ENCODE measurements around the gene DGKH. TPM values are rescaled to one million over a fixed set of nuclear protein-coding genes. Genes with fewer than 3 reads are reported as not detected.

The DGKH gene
- total and polyA plus RNA-seq, 9 of the 15 experiments (the other 6 are each of a cell fraction or from before 2014, with no cell fraction given) = 0.38 to 4.4 (median 3.1) TPM

DNA sequence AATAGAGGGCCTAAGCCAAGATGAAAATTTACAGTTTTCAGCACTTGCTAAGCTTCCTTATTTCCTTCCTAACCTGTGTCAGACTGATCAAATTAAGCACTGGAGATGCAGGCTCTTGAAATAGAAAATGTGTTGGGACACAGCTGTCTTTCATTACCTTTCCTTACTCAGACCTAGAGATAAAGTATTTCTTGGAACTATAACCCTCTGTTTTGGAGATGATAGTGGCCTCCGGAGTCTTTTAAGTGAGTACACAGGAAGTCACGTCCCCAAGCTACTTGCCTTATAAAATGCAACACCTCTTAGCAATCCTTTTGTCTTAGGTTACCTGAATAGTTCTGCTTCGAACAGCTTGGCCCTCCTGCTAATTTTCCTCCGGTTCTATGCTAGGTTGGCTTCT is 211.1 kb downstream of the DGKH start (continued):
- TF ChIP-seq BCOR (IDR thresholded peaks at IDR 0.05) (no peak), SMARCE1 (IDR thresholded peaks at IDR 0.05) (peak; percentile 52; the same call in 1 of the 2 replicates), MCM3 (IDR thresholded peaks at IDR 0.05) (no peak), POLR3A (IDR thresholded peaks at IDR 0.05; ENCODE audit: borderline replicate concordance, extremely low read depth, insufficient read depth, insufficient read length) (no peak), RHOXF2B (CRISPR knock-in tag; conservative IDR thresholded peaks at IDR 0.05) (no peak), HIVEP1 (CRISPR knock-in tag; IDR thresholded peaks at IDR 0.05) (no peak), PTBP1 (IDR thresholded peaks at IDR 0.05; ENCODE audit: low read depth, low read length) (no peak), ZNF280A (IDR thresholded peaks at IDR 0.05; ENCODE audit: low read depth, partially characterized antibody) (no peak), TCF7L2 (IDR thresholded peaks at IDR 0.05; ENCODE audit: low read depth, low read length) (no peak), ZBTB17 (CRISPR knock-in tag; IDR thresholded peaks at IDR 0.05) (no peak), ZFX (CRISPR knock-in tag; IDR thresholded peaks at IDR 0.05) (no peak), ZNF197 (CRISPR knock-in tag; IDR thresholded peaks at IDR 0.05; ENCODE audit: low read depth) (no peak), HDAC1 (IDR thresholded peaks at IDR 0.05) (no peak), SRSF7 (optimal IDR thresholded peaks at IDR 0.05; ENCODE audit: low read depth, low read length) (no peak), ZNF133 (CRISPR knock-in tag; IDR thresholded peaks at IDR 0.05) (no peak), CSDE1 (IDR thresholded peaks at IDR 0.05) (no peak), HDAC3 (IDR thresholded peaks at IDR 0.05; ENCODE audit: borderline replicate concordance, partially characterized antibody) (no peak), EP400 (IDR thresholded peaks at IDR 0.05) (no peak), FOXJ3 (CRISPR knock-in tag; IDR thresholded peaks at IDR 0.05) (no peak), EZH2 (IDR thresholded peaks at IDR 0.05; ENCODE audit: borderline replicate concordance, low read depth, low read length) (no peak), SIX5 (IDR thresholded peaks at IDR 0.05; ENCODE audit: borderline replicate concordance in 1 of 2, insufficient read depth in 1 of 2, low read depth in 1 of 2, low read length in 2 of 2) (no peak; a peak in 1 of 4 replicates), NR2C2 (CRISPR knock-in tag; IDR thresholded peaks at IDR 0.05) (no peak), NR2C2 (tag; IDR thresholded peaks at IDR 0.05) (no peak)
- TF ChIP-seq, protein P1, sequence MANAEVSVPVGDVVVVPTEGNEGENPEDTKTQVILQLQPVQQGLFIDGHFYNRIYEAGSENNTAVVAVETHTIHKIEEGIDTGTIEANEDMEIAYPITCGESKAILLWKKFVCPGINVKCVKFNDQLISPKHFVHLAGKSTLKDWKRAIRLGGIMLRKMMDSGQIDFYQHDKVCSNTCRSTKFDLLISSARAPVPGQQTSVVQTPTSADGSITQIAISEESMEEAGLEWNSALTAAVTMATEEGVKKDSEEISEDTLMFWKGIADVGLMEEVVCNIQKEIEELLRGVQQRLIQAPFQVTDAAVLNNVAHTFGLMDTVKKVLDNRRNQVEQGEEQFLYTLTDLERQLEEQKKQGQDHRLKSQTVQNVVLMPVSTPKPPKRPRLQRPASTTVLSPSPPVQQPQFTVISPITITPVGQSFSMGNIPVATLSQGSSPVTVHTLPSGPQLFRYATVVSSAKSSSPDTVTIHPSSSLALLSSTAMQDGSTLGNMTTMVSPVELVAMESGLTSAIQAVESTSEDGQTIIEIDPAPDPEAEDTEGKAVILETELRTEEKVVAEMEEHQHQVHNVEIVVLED (CRISPR knock-in tag; IDR thresholded peaks at IDR 0.05) = no peak
- TF ChIP-seq, protein P2, sequence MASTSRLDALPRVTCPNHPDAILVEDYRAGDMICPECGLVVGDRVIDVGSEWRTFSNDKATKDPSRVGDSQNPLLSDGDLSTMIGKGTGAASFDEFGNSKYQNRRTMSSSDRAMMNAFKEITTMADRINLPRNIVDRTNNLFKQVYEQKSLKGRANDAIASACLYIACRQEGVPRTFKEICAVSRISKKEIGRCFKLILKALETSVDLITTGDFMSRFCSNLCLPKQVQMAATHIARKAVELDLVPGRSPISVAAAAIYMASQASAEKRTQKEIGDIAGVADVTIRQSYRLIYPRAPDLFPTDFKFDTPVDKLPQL (IDR thresholded peaks at IDR 0.05; ENCODE audit: extremely low read depth, insufficient read length) = no peak
- TF ChIP-seq, protein P3, sequence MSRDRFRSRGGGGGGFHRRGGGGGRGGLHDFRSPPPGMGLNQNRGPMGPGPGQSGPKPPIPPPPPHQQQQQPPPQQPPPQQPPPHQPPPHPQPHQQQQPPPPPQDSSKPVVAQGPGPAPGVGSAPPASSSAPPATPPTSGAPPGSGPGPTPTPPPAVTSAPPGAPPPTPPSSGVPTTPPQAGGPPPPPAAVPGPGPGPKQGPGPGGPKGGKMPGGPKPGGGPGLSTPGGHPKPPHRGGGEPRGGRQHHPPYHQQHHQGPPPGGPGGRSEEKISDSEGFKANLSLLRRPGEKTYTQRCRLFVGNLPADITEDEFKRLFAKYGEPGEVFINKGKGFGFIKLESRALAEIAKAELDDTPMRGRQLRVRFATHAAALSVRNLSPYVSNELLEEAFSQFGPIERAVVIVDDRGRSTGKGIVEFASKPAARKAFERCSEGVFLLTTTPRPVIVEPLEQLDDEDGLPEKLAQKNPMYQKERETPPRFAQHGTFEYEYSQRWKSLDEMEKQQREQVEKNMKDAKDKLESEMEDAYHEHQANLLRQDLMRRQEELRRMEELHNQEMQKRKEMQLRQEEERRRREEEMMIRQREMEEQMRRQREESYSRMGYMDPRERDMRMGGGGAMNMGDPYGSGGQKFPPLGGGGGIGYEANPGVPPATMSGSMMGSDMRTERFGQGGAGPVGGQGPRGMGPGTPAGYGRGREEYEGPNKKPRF (IDR thresholded peaks at IDR 0.05; ENCODE audit: low read depth, low read length) = no peak

Measured in K562 (cell line).